GM12878 (cell line): ENCODE results near the gene NDST3. TPM values are rescaled to one million over a fixed set of nuclear protein-coding genes. Genes with fewer than 3 reads are reported as not detected.

Experiments used
- ATAC-seq: fragments of 200-7000 bp; cut with Tn5 transposase; 3 replicates; pipeline ENCODE4 v1.9.1; 2020; ENCODE audit warnings: mild to moderate bottlenecking, moderate library complexity
- BruUV-seq: library from RNA; stranded (reverse); fragments of 400-500 nt; replicated peaks from 2 replicates; lab custom pipeline; 2021; lab: Mats Ljungman, UMichigan
- CTCF ChIA-PET: fragments of 300-600 bp; sonication (Branson Sonifier 250); formaldehyde crosslinking; extraction: SDS; loops from one replicate; lab custom pipeline; 2021; ENCODE audit warnings: inconsistent platforms; lab: Yijun Ruan, JAX
- POLR2A ChIA-PET: fragments of 350-600 bp; formaldehyde crosslinking; extraction: SDS; loops from one replicate; lab custom pipeline; 2021; ENCODE audit warnings: inconsistent platforms; lab: Charles Lee
- RAD21 ChIA-PET: fragments of 300-600 bp; sonication (Branson Sonifier 250); formaldehyde crosslinking; loops from one replicate; lab custom pipeline; 2023; ENCODE audit warnings: antibody characterized with exemption; ENCODE audit not compliant: unreplicated experiment; lab: Charles Lee
- SMC1A ChIA-PET: fragments of 300-600 bp; sonication (Branson Sonifier 250); formaldehyde crosslinking; loops from one replicate; lab custom pipeline; 2023; ENCODE audit not compliant: unreplicated experiment, uncharacterized antibody; lab: Charles Lee
- DNase-seq: peaks from one replicate; pipeline ENCODE4 v3.0.0-alpha.2; 2011; ENCODE audit warnings: low read depth, low spot score
- FAIRE-seq: peaks from 3 replicates; lab custom pipeline; 2011; peaks lifted over from hg19 to GRCh38; lab: Jason Lieb, UNC
- H2AFZ ChIP-seq: 2 replicates; pipeline ENCODE4 v1.6.0; 2011; ENCODE audit warnings: low read depth, low read length, control low read depth; ENCODE audit not compliant: control insufficient read depth
- H3K27ac ChIP-seq: 2 replicates; pipeline ENCODE4 v1.5.1; 2011; ENCODE audit warnings: control low read depth; ENCODE audit not compliant: control insufficient read depth, insufficient read depth
- H3K27me3 ChIP-seq, 2 experiments: replicated peaks in 1 of 2; 2 replicates each; pipeline versions ENCODE4 v1.6.0 to v1.6.1; 2011; ENCODE audit warnings: low read length in 1 of 2; ENCODE audit not compliant: control insufficient read depth in 2 of 2, insufficient read depth in 2 of 2
- H3K36me3 ChIP-seq, 2 experiments: 2 replicates each; pipeline ENCODE4 v1.5.1; 2011; ENCODE audit warnings: low read length in 1 of 2; ENCODE audit not compliant: control insufficient read depth in 2 of 2, insufficient read depth in 2 of 2
- H3K4me1 ChIP-seq: 2 replicates; pipeline ENCODE4 v1.6.1; 2011; ENCODE audit warnings: mild to moderate bottlenecking, low read length, moderate library complexity, mixed read lengths; ENCODE audit not compliant: control insufficient read depth, insufficient read depth
- H3K4me2 ChIP-seq: 2 replicates; pipeline ENCODE4 v1.6.0; 2011; ENCODE audit warnings: control low read depth; ENCODE audit not compliant: control insufficient read depth, insufficient read depth
- H3K4me3 ChIP-seq: fragments of 200-600 bp; sonication (generic); 2 replicates; pipeline ENCODE4 v1.5.1; 2016
- H3K79me2 ChIP-seq: 2 replicates; pipeline ENCODE4 v1.6.0; 2011; ENCODE audit warnings: low read length; ENCODE audit not compliant: control insufficient read depth, insufficient read depth
- H3K9ac ChIP-seq: 2 replicates; pipeline ENCODE4 v1.8.0; 2011; ENCODE audit warnings: low read length, control low read depth, mixed read lengths; ENCODE audit not compliant: control insufficient read depth, insufficient read depth
- H3K9me3 ChIP-seq: replicated peaks from 3 replicates; pipeline ENCODE4 v1.5.1; 2011; ENCODE audit warnings: mild to moderate bottlenecking, low read length; ENCODE audit not compliant: control insufficient read depth, insufficient read depth
- H4K20me1 ChIP-seq: 2 replicates; pipeline ENCODE4 v1.6.0; 2011; ENCODE audit not compliant: control insufficient read depth, insufficient read depth
- ATF7 ChIP-seq: fragments of 450-650 bp; IDR thresholded peaks from 2 replicates; pipeline ENCODE4 v1.6.1; 2016; ENCODE audit warnings: low read depth, mild to moderate bottlenecking
- CEBPB ChIP-seq, 2 experiments: fragments of 150-350 bp in 1 of 2; IDR thresholded peaks; 2 replicates each; pipeline ENCODE4 v1.6.1; 2012 to 2014; ENCODE audit warnings: low read depth in 2 of 2, low read length in 2 of 2, borderline replicate concordance in 1 of 2, inconsistent platforms in 1 of 2
- NFIC ChIP-seq: IDR thresholded peaks from 2 replicates; pipeline ENCODE4 v1.6.1; 2012; ENCODE audit warnings: low read depth, mild to moderate bottlenecking, inconsistent platforms, low read length, moderate library complexity
- SREBF2 ChIP-seq: IDR thresholded peaks from 2 replicates; pipeline ENCODE4 v1.6.1; 2012; ENCODE audit warnings: mild to moderate bottlenecking, low read length
- TARDBP ChIP-seq: IDR thresholded peaks from 2 replicates; pipeline ENCODE4 v1.6.1; 2016; ENCODE audit warnings: borderline replicate concordance
- TCF7 ChIP-seq: IDR thresholded peaks from 2 replicates; pipeline ENCODE4 v1.6.1; 2014; ENCODE audit warnings: antibody characterized with exemption, borderline replicate concordance
- USF1 ChIP-seq: IDR thresholded peaks from 2 replicates; pipeline ENCODE4 v1.6.1; 2011; ENCODE audit warnings: borderline replicate concordance, low read depth, mild to moderate bottlenecking, moderate library complexity, mixed read lengths, low read length; ENCODE audit not compliant: insufficient read depth; ENCODE audit errors: extremely low read length
- ZNF384 ChIP-seq: IDR thresholded peaks from 2 replicates; pipeline ENCODE4 v1.6.1; 2012; ENCODE audit warnings: low read depth, mild to moderate bottlenecking, low read length, improper control_type of control experiment, borderline replicate concordance
- WGBS: methylation state at CpG from one replicate; pipeline ENCODE4 v1.1.6; 2016; ENCODE audit warnings: low lambda C conversion rate; ENCODE audit not compliant: insufficient replicate concordance, insufficient coverage; ENCODE audit errors: missing lambda C conversion rate; 5-methylcytosine and 5-hydroxymethylcytosine counted together
- in situ Hi-C: fragments of 300-500 bp; cut with MboI; formaldehyde crosslinking; loops from 9 replicates; pipeline ENCODE4 v1.14.3; 2018; ENCODE audit warnings: mixed read lengths
- intact Hi-C: fragments of 100-400 bp; cut with micrococcal nuclease; formaldehyde crosslinking; loops from one replicate; pipeline ENCODE4 v1.14.2; 2022; ENCODE audit not compliant: unreplicated experiment
- polyA plus RNA-seq, 11 experiments: library from polyadenylated mRNA; depleted of rRNA in 4 of 11; unstranded in 6 of 11; stranded (reverse) in 5 of 11; fragments of >200 nt; fragmentation: Nextera tagmentation in 4 of 11; fragmentation: Illumina TruSeq in 1 of 11; extraction: Ambion mirVana in 4 of 11; extraction: Trizol in 1 of 11; gene quantifications; 1 replicate in 1 of 11; 2 replicates in 10 of 11; pipeline versions ENCODE4 v1.2.1 to v1.2.3, GENCODE V29; 2011 to 2016; ENCODE audit warnings: inconsistent platforms in 2 of 11, missing spikeins in 2 of 11, low read depth in 1 of 11
- total RNA-seq, 4 experiments: library from RNA; depleted of rRNA in 3 of 4; stranded (reverse); fragments of >200 nt in 3 of 4; fragmentation: Illumina TruSeq in 1 of 4; extraction: Trizol in 1 of 4; gene quantifications; 2 replicates each; pipeline versions ENCODE4 v1.2.1 to v1.2.3, GENCODE V29; 2013 to 2021
- TF ChIP-seq, protein P1 (sequence below): IDR thresholded peaks from 2 replicates; pipeline ENCODE4 v1.6.1; 2012; ENCODE audit warnings: improper control_type of control experiment, low read depth, low read length; ENCODE audit not compliant: insufficient replicate concordance

The NDST3 gene
- total and polyA plus RNA-seq, 10 of the 15 experiments (the other 5 are each of a cell fraction or from before 2014, with no cell fraction given): 0.03 TPM; not detected in 8

GRCh38 chr4:118254368-118254767 is 220.1 kb downstream of the NDST3 start (continued):
- TF ChIP-seq USF1: no peak
- TF ChIP-seq, protein P1, sequence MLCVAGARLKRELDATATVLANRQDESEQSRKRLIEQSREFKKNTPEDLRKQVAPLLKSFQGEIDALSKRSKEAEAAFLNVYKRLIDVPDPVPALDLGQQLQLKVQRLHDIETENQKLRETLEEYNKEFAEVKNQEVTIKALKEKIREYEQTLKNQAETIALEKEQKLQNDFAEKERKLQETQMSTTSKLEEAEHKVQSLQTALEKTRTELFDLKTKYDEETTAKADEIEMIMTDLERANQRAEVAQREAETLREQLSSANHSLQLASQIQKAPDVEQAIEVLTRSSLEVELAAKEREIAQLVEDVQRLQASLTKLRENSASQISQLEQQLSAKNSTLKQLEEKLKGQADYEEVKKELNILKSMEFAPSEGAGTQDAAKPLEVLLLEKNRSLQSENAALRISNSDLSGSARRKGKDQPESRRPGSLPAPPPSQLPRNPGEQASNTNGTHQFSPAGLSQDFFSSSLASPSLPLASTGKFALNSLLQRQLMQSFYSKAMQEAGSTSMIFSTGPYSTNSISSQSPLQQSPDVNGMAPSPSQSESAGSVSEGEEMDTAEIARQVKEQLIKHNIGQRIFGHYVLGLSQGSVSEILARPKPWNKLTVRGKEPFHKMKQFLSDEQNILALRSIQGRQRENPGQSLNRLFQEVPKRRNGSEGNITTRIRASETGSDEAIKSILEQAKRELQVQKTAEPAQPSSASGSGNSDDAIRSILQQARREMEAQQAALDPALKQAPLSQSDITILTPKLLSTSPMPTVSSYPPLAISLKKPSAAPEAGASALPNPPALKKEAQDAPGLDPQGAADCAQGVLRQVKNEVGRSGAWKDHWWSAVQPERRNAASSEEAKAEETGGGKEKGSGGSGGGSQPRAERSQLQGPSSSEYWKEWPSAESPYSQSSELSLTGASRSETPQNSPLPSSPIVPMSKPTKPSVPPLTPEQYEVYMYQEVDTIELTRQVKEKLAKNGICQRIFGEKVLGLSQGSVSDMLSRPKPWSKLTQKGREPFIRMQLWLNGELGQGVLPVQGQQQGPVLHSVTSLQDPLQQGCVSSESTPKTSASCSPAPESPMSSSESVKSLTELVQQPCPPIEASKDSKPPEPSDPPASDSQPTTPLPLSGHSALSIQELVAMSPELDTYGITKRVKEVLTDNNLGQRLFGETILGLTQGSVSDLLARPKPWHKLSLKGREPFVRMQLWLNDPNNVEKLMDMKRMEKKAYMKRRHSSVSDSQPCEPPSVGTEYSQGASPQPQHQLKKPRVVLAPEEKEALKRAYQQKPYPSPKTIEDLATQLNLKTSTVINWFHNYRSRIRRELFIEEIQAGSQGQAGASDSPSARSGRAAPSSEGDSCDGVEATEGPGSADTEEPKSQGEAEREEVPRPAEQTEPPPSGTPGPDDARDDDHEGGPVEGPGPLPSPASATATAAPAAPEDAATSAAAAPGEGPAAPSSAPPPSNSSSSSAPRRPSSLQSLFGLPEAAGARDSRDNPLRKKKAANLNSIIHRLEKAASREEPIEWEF: no peak
- no peak for TF ChIP-seq CEBPB (IDR thresholded peaks at IDR 0.05; ENCODE audit: borderline replicate concordance in 1 of 2, low read depth in 2 of 2, low read length in 2 of 2)
- no peak for TF ChIP-seq SREBF2

- SMC1A ChIA-PET: no interaction called here
- in situ Hi-C loops (loop anchor here (25.0 kb wide), 2 partner anchors 1122 to 1897 kb away; no protein-coding TSS in a partner anchor), intact Hi-C loops (no loop called here)
- POLR2A ChIA-PET: no interaction called here
- Histone ChIP-seq H4K20me1 (no peaks in the 10 kb centered on the region), H3K79me2 (no peaks in the 10 kb centered on the region), H3K4me3 (no peak overlapping the region), H3K9me3 (no peaks in the 10 kb centered on the region; the same call in 2 of the 3 replicates), H3K36me3 (no peaks in the 10 kb centered on the region)
- DNase-seq: no peak
- WGBS: 4% methylated on average over 3 of the region's 3 CpGs
- no peak for TF ChIP-seq NFIC
- no peak for TF ChIP-seq CEBPB (IDR thresholded peaks at IDR 0.05; ENCODE audit: borderline replicate concordance in 1 of 2, low read depth in 2 of 2, low read length in 2 of 2)
- no peak for TF ChIP-seq TCF7
- no peak for TF ChIP-seq ZNF384
- TF ChIP-seq ATF7: no peak
- TF ChIP-seq TARDBP: no peak
- TF ChIP-seq, all 136 proteins: peak for 0
- RAD21 ChIA-PET: no interaction called here
- no peak overlapping the region for H3K4me2 ChIP-seq
- no peak for FAIRE-seq
- no peak overlapping the region for H3K27ac ChIP-seq
- ATAC-seq: no peak
- no peak overlapping the region for H3K9ac ChIP-seq
- no peaks in the 10 kb centered on the region for H3K4me1 ChIP-seq
- no TSS peak for BruUV-seq
- CTCF ChIA-PET: no interaction called here
- H2AFZ ChIP-seq: no peak overlapping the region
- H3K27me3 ChIP-seq: no peaks in the 10 kb centered on the region; a peak in 2 of 4 replicates
These were observed 224.8 kb downstream of the NDST3 start for GRCh38 chr4:118259111-118259510.
